Measurements from ENCODE around the gene LETMD1.

The LETMD1 gene

DNA sequence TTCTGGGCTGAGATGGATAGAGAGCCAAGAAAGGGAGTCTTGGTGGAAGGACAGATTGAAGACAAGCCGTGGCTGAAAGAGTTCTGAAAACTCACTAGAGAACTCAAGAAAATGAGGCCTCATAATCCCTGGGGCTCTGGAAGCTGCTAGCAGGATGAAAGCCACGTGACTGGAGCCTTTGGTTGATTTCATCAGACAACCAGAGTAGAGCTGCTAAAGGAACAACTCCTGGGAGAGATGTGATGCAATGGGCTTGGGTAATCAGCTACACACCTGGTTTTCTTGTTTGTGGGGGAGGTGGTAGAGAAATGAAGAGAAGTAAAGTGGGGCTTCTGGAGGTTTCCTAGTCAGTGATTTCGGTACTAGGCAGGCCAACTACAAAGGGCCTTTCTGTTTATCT lies 21.9 kb downstream of the LETMD1 start:
- Histone ChIP-seq H3K9ac (ENCODE audit: low read length) (no peak overlapping the region), H3K27me3 (ENCODE audit: low read length) (no peaks in the 10 kb centered on the region), H3K4me2 (ENCODE audit: low read depth, low read length, poor library complexity, severe bottlenecking) (no peak overlapping the region), H3K36me3 (ENCODE audit: low read length) (no peaks in the 10 kb centered on the region), H3K4me3 (ENCODE audit: insufficient read depth, low read length, poor library complexity, severe bottlenecking) (no peak overlapping the region), H3K27ac (ENCODE audit: low read depth, low read length) (no peak overlapping the region), H3F3A (ENCODE audit: insufficient read depth) (no peaks in the 10 kb centered on the region), H3K9me2 (replicated peaks; ENCODE audit: insufficient read depth, low read length) (no peaks in the 10 kb centered on the region), H2AFZ (ENCODE audit: low read depth, low read length, severe bottlenecking) (no peak overlapping the region), H3K79me2 (ENCODE audit: insufficient read depth, low read length) (no peaks in the 10 kb centered on the region), H3K9me3 (ENCODE audit: insufficient read depth, low read length) (no peaks in the 10 kb centered on the region), H4K20me1 (ENCODE audit: low read depth, low read length) (no peaks in the 10 kb centered on the region)
- TF ChIP-seq, protein P1, sequence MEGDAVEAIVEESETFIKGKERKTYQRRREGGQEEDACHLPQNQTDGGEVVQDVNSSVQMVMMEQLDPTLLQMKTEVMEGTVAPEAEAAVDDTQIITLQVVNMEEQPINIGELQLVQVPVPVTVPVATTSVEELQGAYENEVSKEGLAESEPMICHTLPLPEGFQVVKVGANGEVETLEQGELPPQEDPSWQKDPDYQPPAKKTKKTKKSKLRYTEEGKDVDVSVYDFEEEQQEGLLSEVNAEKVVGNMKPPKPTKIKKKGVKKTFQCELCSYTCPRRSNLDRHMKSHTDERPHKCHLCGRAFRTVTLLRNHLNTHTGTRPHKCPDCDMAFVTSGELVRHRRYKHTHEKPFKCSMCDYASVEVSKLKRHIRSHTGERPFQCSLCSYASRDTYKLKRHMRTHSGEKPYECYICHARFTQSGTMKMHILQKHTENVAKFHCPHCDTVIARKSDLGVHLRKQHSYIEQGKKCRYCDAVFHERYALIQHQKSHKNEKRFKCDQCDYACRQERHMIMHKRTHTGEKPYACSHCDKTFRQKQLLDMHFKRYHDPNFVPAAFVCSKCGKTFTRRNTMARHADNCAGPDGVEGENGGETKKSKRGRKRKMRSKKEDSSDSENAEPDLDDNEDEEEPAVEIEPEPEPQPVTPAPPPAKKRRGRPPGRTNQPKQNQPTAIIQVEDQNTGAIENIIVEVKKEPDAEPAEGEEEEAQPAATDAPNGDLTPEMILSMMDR (IDR thresholded peaks at IDR 0.05; ENCODE audit: insufficient read depth, low read length, poor library complexity, severe bottlenecking), result no peak
- TF ChIP-seq EZH2phosphoT487 (conservative IDR thresholded peaks at IDR 0.05; ENCODE audit: low read length), result no peak

DNA sequence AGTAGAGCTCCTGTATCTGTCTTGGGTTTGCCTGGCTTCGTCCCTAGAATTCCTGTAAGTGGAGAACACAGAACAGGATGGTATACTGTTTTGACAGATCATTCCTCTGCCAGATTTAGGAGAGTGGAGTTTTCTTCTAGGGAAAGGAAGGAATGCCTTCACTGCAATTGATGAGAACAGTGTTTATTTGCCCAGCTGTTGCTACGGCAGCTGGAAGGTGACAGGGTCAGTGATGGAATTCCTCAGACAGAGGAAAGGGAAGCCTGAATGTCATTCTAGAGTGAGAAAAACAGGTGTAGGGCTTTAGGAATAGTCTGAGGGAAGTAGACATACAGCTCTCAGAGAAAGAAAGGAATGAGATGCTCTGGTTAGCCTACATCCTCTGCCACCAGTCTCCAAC lies 23.5 kb downstream of the LETMD1 start:
- no peaks in the 10 kb centered on the region for H3K36me3 ChIP-seq (ENCODE audit: low read length)
- H3K27ac ChIP-seq (ENCODE audit: low read depth, low read length), result no peak overlapping the region
- no peaks in the 10 kb centered on the region for H3F3A ChIP-seq (ENCODE audit: insufficient read depth)
- TF ChIP-seq EZH2phosphoT487 (conservative IDR thresholded peaks at IDR 0.05; ENCODE audit: low read length), result no peak
- TF ChIP-seq, protein P1 (IDR thresholded peaks at IDR 0.05; ENCODE audit: insufficient read depth, low read length, poor library complexity, severe bottlenecking), result no peak
- no peaks in the 10 kb centered on the region for H3K9me2 ChIP-seq (replicated peaks; ENCODE audit: insufficient read depth, low read length)
- H3K4me3 ChIP-seq (ENCODE audit: insufficient read depth, low read length, poor library complexity, severe bottlenecking), result no peak overlapping the region
- H3K79me2 ChIP-seq (ENCODE audit: insufficient read depth, low read length), result no peaks in the 10 kb centered on the region
- H3K27me3 ChIP-seq (ENCODE audit: low read length), result no peaks in the 10 kb centered on the region
- no peak overlapping the region for H2AFZ ChIP-seq (ENCODE audit: low read depth, low read length, severe bottlenecking)
- H3K9me3 ChIP-seq (ENCODE audit: insufficient read depth, low read length), result no peaks in the 10 kb centered on the region
- no peak overlapping the region for H3K4me2 ChIP-seq (ENCODE audit: low read depth, low read length, poor library complexity, severe bottlenecking)
- no peaks in the 10 kb centered on the region for H4K20me1 ChIP-seq (ENCODE audit: low read depth, low read length)
- H3K9ac ChIP-seq (ENCODE audit: low read length), result no peak overlapping the region

DNA sequence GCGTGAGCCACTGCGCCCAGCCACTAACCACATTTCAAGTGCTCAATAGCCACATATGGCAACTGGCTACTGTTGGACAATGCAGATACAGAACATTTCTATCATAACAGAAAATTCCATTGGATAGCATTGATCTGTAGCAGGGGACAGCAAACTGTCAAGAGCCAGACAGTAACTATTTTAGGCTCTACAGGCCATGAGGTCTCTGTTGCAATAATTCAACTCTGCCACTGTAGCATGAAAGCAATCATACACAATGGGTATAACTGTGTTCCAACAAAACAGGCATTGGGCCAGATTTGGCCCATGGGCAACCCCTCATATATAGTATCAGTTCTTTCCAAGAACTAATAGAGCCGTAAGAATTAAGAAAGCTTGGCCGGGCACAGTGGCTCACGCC lies 27.3 kb downstream of the LETMD1 start:
- TF ChIP-seq EZH2phosphoT487 (conservative IDR thresholded peaks at IDR 0.05; ENCODE audit: low read length), result no peak
- TF ChIP-seq, protein P1 (IDR thresholded peaks at IDR 0.05; ENCODE audit: insufficient read depth, low read length, poor library complexity, severe bottlenecking), result no peak
- Histone ChIP-seq H3F3A (ENCODE audit: insufficient read depth) (no peaks in the 10 kb centered on the region), H3K79me2 (ENCODE audit: insufficient read depth, low read length) (no peaks in the 10 kb centered on the region), H4K20me1 (ENCODE audit: low read depth, low read length) (no peaks in the 10 kb centered on the region), H2AFZ (ENCODE audit: low read depth, low read length, severe bottlenecking) (no peak overlapping the region), H3K4me2 (ENCODE audit: low read depth, low read length, poor library complexity, severe bottlenecking) (no peak overlapping the region), H3K4me3 (ENCODE audit: insufficient read depth, low read length, poor library complexity, severe bottlenecking) (no peak overlapping the region), H3K27ac (ENCODE audit: low read depth, low read length) (no peak overlapping the region), H3K9me2 (replicated peaks; ENCODE audit: insufficient read depth, low read length) (no peaks in the 10 kb centered on the region), H3K27me3 (ENCODE audit: low read length) (no peaks in the 10 kb centered on the region), H3K9me3 (ENCODE audit: insufficient read depth, low read length) (no peaks in the 10 kb centered on the region), H3K36me3 (ENCODE audit: low read length) (no peaks in the 10 kb centered on the region), H3K9ac (ENCODE audit: low read length) (no peak overlapping the region)
